Measurements from ENCODE around the gene OR52B6.

The OR52B6 gene

GRCh38 chr11:5626196-5626595, 45.5 kb downstream of the OR52B6 start:
- TF ChIP-seq CTCF (IDR thresholded peaks at IDR 0.05), result no peak
- H3K27ac ChIP-seq, result no peak overlapping the region
- H3K9me3 ChIP-seq, result no peaks in the 10 kb centered on the region
- DNase-seq, result no peak
- no peak overlapping the region for H3K4me3 ChIP-seq
- H3K27me3 ChIP-seq, result no peaks in the 10 kb centered on the region
- no peaks in the 10 kb centered on the region for H3K36me3 ChIP-seq
- intact Hi-C loops (cut with DNase I; ENCODE audit: low total_unique reads), result no loop called here
- peaks cover 0 to 25% (median 12%) of the 10 kb centered on the region in 4 donors for H3K4me1 ChIP-seq

GRCh38 chr11:5631417-5631816, 50.7 kb downstream of the OR52B6 start:
- DNase-seq, result no peak
- H3K36me3 ChIP-seq, result peaks cover 18 to 25% (median 22%) of the 10 kb centered on the region in 3 donors
- H3K27me3 ChIP-seq, result no peaks in the 10 kb centered on the region
- no peak overlapping the region for H3K27ac ChIP-seq
- no peaks in the 10 kb centered on the region for H3K4me1 ChIP-seq
- no peaks in the 10 kb centered on the region for H3K9me3 ChIP-seq
- intact Hi-C loops (cut with DNase I; ENCODE audit: low total_unique reads), result no loop called here
- no peak overlapping the region for H3K4me3 ChIP-seq
- no peak for TF ChIP-seq CTCF (IDR thresholded peaks at IDR 0.05)
